NCI-H1436 treated with DMSO at 0.1 percent for 48 hours (cell line): ENCODE data around the gene MAD1L1.

Experiments used
- DNase-seq: peaks from one replicate; lab custom pipeline; 2025; lab: John Stamatoyannopoulos, UW

Gene MAD1L1

GRCh38 chr7:2242541-2243429 is 10.0 kb upstream of the MAD1L1 start:
- no peak for DNase-seq

GRCh38 chr7:2241580-2242540 is 9.1 kb upstream of the MAD1L1 start, which contains the start of the genes MRM2 and NUDT1:
MRM2 (minus strand) TSS chr7:2242205; CDS start chr7:2242169, 36 bp downstream.
NUDT1 (plus strand) TSS chr7:2242226; CDS start chr7:2244575, 2,349 bp downstream.
- no peak for DNase-seq

- DNase-seq = no peak
Observed at GRCh38 chr7:2239242-2239641, 6.5 kb upstream of the MAD1L1 start.

- DNase-seq = no peak
Observed at GRCh38 chr7:2237109-2237602, 4.4 kb upstream of the MAD1L1 start.

GRCh38 chr7:2233926-2234325 is 1.2 kb upstream of the MAD1L1 start:
- no peak for DNase-seq

- DNase-seq = no peak
Observed at GRCh38 chr7:2231992-2232765, 566 bp downstream of the MAD1L1 start.

GRCh38 chr7:2230882-2231281 is 1.9 kb downstream of the MAD1L1 start:
- no peak for DNase-seq

GRCh38 chr7:2230226-2230625 is 2.5 kb downstream of the MAD1L1 start:
- DNase-seq = no peak

- no peak for DNase-seq
Observed at GRCh38 chr7:2229467-2229866, 3.3 kb downstream of the MAD1L1 start.

- DNase-seq = no peak
Observed at GRCh38 chr7:2228921-2229320, 3.8 kb downstream of the MAD1L1 start.

- DNase-seq = no peak
Observed at GRCh38 chr7:2227699-2228098, 5.0 kb downstream of the MAD1L1 start.

GRCh38 chr7:2225830-2226229 is 6.9 kb downstream of the MAD1L1 start:
- no peak for DNase-seq

GRCh38 chr7:2225336-2225735 is 7.4 kb downstream of the MAD1L1 start:
- no peak for DNase-seq

GRCh38 chr7:2224934-2225333 is 7.8 kb downstream of the MAD1L1 start:
- no peak for DNase-seq

- DNase-seq = no peak
Observed at GRCh38 chr7:2224491-2224928, 8.2 kb downstream of the MAD1L1 start.

- DNase-seq = no peak
Observed at GRCh38 chr7:2223321-2223720, 9.4 kb downstream of the MAD1L1 start.

- no peak for DNase-seq
Observed at GRCh38 chr7:2222516-2222915, 10.2 kb downstream of the MAD1L1 start.

GRCh38 chr7:2220954-2221353 is 11.8 kb downstream of the MAD1L1 start:
- DNase-seq = no peak

- DNase-seq = no peak
Observed at GRCh38 chr7:2220506-2220905, 12.2 kb downstream of the MAD1L1 start.

GRCh38 chr7:2220030-2220429 is 12.7 kb downstream of the MAD1L1 start:
- DNase-seq = no peak

- DNase-seq = no peak
Observed at GRCh38 chr7:2219606-2220005, 13.1 kb downstream of the MAD1L1 start.

- DNase-seq = no peak
Observed at GRCh38 chr7:2219136-2219535, 13.6 kb downstream of the MAD1L1 start.
